OCI-LY3 (cell line): Measurements from ENCODE around the gene NGRN.
A peak's percentile ranks its signal among the peaks of the same experiment; 100 is the strongest.
"Not testable (repeated sequence)": the region's sequence is repeated elsewhere in the genome, so short reads cannot be mapped to it uniquely, and the experiment has no call there.

ENCODE experiments used
- H2AFZ ChIP-seq: fragments of 200-600, 300-600 bp; shearing (Covaris generic); 2 replicates; pipeline ENCODE4 v1.6.0; 2014; ENCODE audit warnings: antibody characterized with exemption, low read depth, low read length
- H3K27ac ChIP-seq: fragments of 200-600, 300-600 bp; sonication (generic); 2 replicates; pipeline ENCODE4 v1.5.1; 2014; ENCODE audit warnings: mild to moderate bottlenecking, low read length, moderate library complexity, mixed read lengths
- H3K27me3 ChIP-seq: fragments of 200-600, 300-600 bp; sonication (generic); 2 replicates; pipeline ENCODE4 v1.6.1; 2014; ENCODE audit warnings: low read depth, low read length, mixed read lengths
- H3K36me3 ChIP-seq: fragments of 200-600, 300-600 bp; sonication (generic); replicated peaks from 2 replicates; pipeline ENCODE3; 2014; ENCODE audit warnings: low read depth, low read length, mixed read lengths
- H3K4me1 ChIP-seq: fragments of 300-600, 200-600 bp; sonication (generic); 2 replicates; pipeline ENCODE4 v1.6.1; 2014; ENCODE audit warnings: low read length, mixed read lengths
- H3K4me2 ChIP-seq: fragments of 200-600, 300-600 bp; sonication (generic); 2 replicates; pipeline ENCODE4 v1.6.1; 2014; ENCODE audit warnings: low read length, mixed read lengths
- H3K4me3 ChIP-seq: fragments of 300-600, 200-600 bp; sonication (generic); 2 replicates; pipeline ENCODE4 v1.5.1; 2014; ENCODE audit warnings: antibody characterized with exemption, mild to moderate bottlenecking, low read length, moderate library complexity
- H3K79me2 ChIP-seq: fragments of 300-600, 200-600 bp; shearing (Covaris generic); 2 replicates; pipeline ENCODE4 v1.6.1; 2014; ENCODE audit warnings: mild to moderate bottlenecking, low read length, mixed read lengths
- H3K9ac ChIP-seq: fragments of 300-600, 200-600 bp; shearing (Covaris generic); 2 replicates; pipeline ENCODE4 v1.6.0; 2014; ENCODE audit warnings: mild to moderate bottlenecking, low read length, moderate library complexity
- H3K9me3 ChIP-seq: fragments of 200-600, 300-600 bp; shearing (Covaris generic); 2 replicates; pipeline ENCODE4 v1.6.1; 2014; ENCODE audit warnings: low read length, mixed read lengths; ENCODE audit not compliant: insufficient read depth
- H4K20me1 ChIP-seq: fragments of 200-600, 300-600 bp; sonication (generic); 2 replicates; pipeline ENCODE4 v1.6.1; 2016; ENCODE audit warnings: low read length, mixed read lengths; ENCODE audit not compliant: insufficient read depth
- EZH2phosphoT487 ChIP-seq: fragments of 200-600 bp; shearing (Covaris generic); IDR thresholded peaks from 2 replicates; pipeline ENCODE4 v1.6.1; 2018; ENCODE audit warnings: antibody characterized with exemption, mixed run types, low read depth
- TF ChIP-seq, protein P1 (sequence below): fragments of 200-600, 300-600 bp; sonication (generic); IDR thresholded peaks from 2 replicates; pipeline ENCODE4 v1.5.1; 2014; ENCODE audit warnings: antibody characterized with exemption, low read length, low read depth

NGRN gene

GRCh38 chr15:90295270-90295648 lies 29.8 kb downstream of the NGRN start:
- peak overlapping the region; percentile 71 for H3K4me3 ChIP-seq
- H3K79me2 ChIP-seq = no peaks in the 10 kb centered on the region
- H3K9me3 ChIP-seq = no peaks in the 10 kb centered on the region
- H3K27me3 ChIP-seq = no peaks in the 10 kb centered on the region
- no peaks in the 10 kb centered on the region for H4K20me1 ChIP-seq
- peaks cover 41% of the 10 kb centered on the region for H3K4me1 ChIP-seq
- TF ChIP-seq EZH2phosphoT487 = no peak
- TF ChIP-seq, protein P1, sequence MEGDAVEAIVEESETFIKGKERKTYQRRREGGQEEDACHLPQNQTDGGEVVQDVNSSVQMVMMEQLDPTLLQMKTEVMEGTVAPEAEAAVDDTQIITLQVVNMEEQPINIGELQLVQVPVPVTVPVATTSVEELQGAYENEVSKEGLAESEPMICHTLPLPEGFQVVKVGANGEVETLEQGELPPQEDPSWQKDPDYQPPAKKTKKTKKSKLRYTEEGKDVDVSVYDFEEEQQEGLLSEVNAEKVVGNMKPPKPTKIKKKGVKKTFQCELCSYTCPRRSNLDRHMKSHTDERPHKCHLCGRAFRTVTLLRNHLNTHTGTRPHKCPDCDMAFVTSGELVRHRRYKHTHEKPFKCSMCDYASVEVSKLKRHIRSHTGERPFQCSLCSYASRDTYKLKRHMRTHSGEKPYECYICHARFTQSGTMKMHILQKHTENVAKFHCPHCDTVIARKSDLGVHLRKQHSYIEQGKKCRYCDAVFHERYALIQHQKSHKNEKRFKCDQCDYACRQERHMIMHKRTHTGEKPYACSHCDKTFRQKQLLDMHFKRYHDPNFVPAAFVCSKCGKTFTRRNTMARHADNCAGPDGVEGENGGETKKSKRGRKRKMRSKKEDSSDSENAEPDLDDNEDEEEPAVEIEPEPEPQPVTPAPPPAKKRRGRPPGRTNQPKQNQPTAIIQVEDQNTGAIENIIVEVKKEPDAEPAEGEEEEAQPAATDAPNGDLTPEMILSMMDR = no peak
- H2AFZ ChIP-seq = peak overlapping the region; percentile 12
- H3K27ac ChIP-seq = no peak overlapping the region
- H3K9ac ChIP-seq = peak overlapping the region; percentile 25; the same call in 1 of the 2 replicates
- peak overlapping the region; percentile 84 for H3K4me2 ChIP-seq
- no peaks in the 10 kb centered on the region for H3K36me3 ChIP-seq

GRCh38 chr15:90296316-90296884 lies 30.9 kb downstream of the NGRN start:
- H4K20me1 ChIP-seq, H3K36me3 ChIP-seq, H3K27ac ChIP-seq, H3K4me3 ChIP-seq, H3K9ac ChIP-seq, H3K9me3 ChIP-seq, H2AFZ ChIP-seq, H3K27me3 ChIP-seq, H3K79me2 ChIP-seq: not testable (repeated sequence)
- H3K4me2 ChIP-seq = peak overlapping the region; percentile 84
- H3K4me1 ChIP-seq = peaks cover 44% of the 10 kb centered on the region

DNA sequence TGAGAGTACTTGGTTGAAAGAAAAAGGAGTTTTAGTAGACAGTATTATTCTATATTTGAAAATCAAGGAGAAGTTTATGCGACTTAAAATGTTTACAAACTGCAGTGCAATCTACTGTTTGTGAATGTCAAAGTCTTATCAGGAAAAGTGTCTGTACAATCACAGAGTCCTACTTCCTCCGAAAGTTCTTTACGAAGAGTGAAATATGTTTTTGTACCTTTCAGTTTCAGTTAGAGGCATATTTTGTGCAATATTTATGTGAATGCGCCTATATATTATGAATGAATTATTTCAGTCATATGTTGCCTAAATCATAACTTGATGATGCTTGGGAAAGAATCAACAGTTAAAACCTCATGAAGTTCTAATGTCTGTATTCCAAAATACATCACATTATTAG lies 31.5 kb downstream of the NGRN start:
- no peak for TF ChIP-seq EZH2phosphoT487
- TF ChIP-seq, protein P1 = no peak
- Histone ChIP-seq H3K9ac (no peak overlapping the region), H3K79me2 (no peaks in the 10 kb centered on the region), H2AFZ (no peak overlapping the region), H3K27ac (no peak overlapping the region), H3K4me2 (peak overlapping the region; percentile 43), H3K36me3 (no peaks in the 10 kb centered on the region), H4K20me1 (no peaks in the 10 kb centered on the region), H3K27me3 (no peaks in the 10 kb centered on the region), H3K4me3 (peak overlapping the region; percentile 43), H3K4me1 (peaks cover 44% of the 10 kb centered on the region), H3K9me3 (no peaks in the 10 kb centered on the region)

GRCh38 chr15:90300541-90300940 lies 35.1 kb downstream of the NGRN start:
- peak overlapping the region; percentile 69 for H3K4me2 ChIP-seq

More at GRCh38 chr15:90300541-90300940, 35.1 kb downstream of the NGRN start:
- Histone ChIP-seq H3K4me3 (no peak overlapping the region), H3K27ac (no peak overlapping the region), H4K20me1 (no peaks in the 10 kb centered on the region), H3K9me3 (no peaks in the 10 kb centered on the region), H2AFZ (no peak overlapping the region), H3K79me2 (no peaks in the 10 kb centered on the region), H3K9ac (no peak overlapping the region), H3K27me3 (no peaks in the 10 kb centered on the region), H3K36me3 (no peaks in the 10 kb centered on the region), H3K4me1 (peaks cover 27% of the 10 kb centered on the region)
- TF ChIP-seq, protein P1 = no peak
- no peak for TF ChIP-seq EZH2phosphoT487
